ENCODE results near the gene PLEKHG7. TPM values are rescaled to one million over a fixed set of nuclear protein-coding genes. Genes with fewer than 3 reads are reported as not detected.

Gene PLEKHG7
- total and polyA plus RNA-seq, 9 of the 15 experiments (the other 6 are each of a cell fraction or from before 2014, with no cell fraction given) = 0.03 TPM; not detected in 8

DNA sequence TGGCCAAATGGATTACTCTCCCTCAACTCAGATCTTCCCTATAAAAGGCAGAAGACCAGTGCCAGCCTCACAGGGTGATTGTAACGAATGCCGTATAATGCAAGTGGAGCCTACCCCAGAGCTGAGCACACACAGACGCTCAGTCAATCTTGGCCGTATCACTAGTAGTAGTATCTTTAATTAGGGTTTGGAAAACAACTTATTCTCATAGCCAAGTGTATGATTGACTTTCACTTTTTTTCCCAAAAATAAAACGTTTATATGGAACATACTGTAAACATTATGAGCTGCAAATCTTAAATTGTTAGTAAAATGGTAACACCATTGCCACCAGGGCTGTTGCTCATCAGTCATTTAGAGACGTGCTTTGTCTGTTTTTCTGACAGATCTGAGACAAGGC, 30.4 kb downstream of the PLEKHG7 start:
- ATAC-seq = no peak
- Histone ChIP-seq H3K9ac (ENCODE audit: insufficient read depth in 1 of 2, low read depth in 2 of 2, low read length in 2 of 2) (no peak overlapping the region), H3K4me1 (replicated peaks in 1 of 2; ENCODE audit: control insufficient read depth in 2 of 2, insufficient read depth in 2 of 2, low read length in 2 of 2) (no peaks in the 10 kb centered on the region), H3K79me2 (ENCODE audit: control insufficient read depth, insufficient read depth, low read length) (no peaks in the 10 kb centered on the region), H3K9me3 (replicated peaks; ENCODE audit: control insufficient read depth, insufficient read depth, low read depth, low read length) (no peaks in the 10 kb centered on the region), H3K27ac (ENCODE audit: extremely low read depth, low read depth, low read length) (no peak overlapping the region), H3K4me2 (ENCODE audit: insufficient read depth, low read length) (no peak overlapping the region), H3K9me1 (ENCODE audit: control insufficient read depth, insufficient read depth, low read length) (no peaks in the 10 kb centered on the region), H3K36me3 (ENCODE audit: control insufficient read depth, insufficient read depth, low read length) (no peaks in the 10 kb centered on the region), H3K27me3 (ENCODE audit: control insufficient read depth in 2 of 2, insufficient read depth in 2 of 2, low read length in 2 of 2) (peaks cover 28 to 32% of the 10 kb centered on the region in 2 experiments), H3K4me3 (no peak overlapping the region), H4K20me1 (replicated peaks; ENCODE audit: control insufficient read depth, insufficient read depth, low read length) (no peaks in the 10 kb centered on the region), H2AFZ (ENCODE audit: low read depth, low read length) (no peak overlapping the region)
- in situ Hi-C loops (cut with MboI) (no loop called here), intact Hi-C loops (cut with micrococcal nuclease) (no loop called here)
- whole genome bisulfite sequencing (ENCODE audit: insufficient coverage, low coverage, missing lambda C conversion rate) = 0% methylated on average over 6 of the region's 6 CpGs
- DNase-seq (ENCODE audit: extremely low read depth in 1 of 4, low spot score in 3 of 4) = no peak
- no peak for FAIRE-seq
- POLR2A ChIA-PET = interaction anchor here (0.5 to 0.7 kb wide), 2 partner anchors 689 to 1285 kb away, joined by 4 read pairs; no protein-coding TSS in a partner anchor
- no TSS peak for BruUV-seq (replicated peaks)
- CTCF ChIA-PET (ENCODE audit: low intra/inter-chr PET ratio) = no interaction called here
- no peak for TF ChIP-seq HDAC6 (IDR thresholded peaks at IDR 0.05; ENCODE audit: low read depth, low read length)
- TF ChIP-seq, protein P1, sequence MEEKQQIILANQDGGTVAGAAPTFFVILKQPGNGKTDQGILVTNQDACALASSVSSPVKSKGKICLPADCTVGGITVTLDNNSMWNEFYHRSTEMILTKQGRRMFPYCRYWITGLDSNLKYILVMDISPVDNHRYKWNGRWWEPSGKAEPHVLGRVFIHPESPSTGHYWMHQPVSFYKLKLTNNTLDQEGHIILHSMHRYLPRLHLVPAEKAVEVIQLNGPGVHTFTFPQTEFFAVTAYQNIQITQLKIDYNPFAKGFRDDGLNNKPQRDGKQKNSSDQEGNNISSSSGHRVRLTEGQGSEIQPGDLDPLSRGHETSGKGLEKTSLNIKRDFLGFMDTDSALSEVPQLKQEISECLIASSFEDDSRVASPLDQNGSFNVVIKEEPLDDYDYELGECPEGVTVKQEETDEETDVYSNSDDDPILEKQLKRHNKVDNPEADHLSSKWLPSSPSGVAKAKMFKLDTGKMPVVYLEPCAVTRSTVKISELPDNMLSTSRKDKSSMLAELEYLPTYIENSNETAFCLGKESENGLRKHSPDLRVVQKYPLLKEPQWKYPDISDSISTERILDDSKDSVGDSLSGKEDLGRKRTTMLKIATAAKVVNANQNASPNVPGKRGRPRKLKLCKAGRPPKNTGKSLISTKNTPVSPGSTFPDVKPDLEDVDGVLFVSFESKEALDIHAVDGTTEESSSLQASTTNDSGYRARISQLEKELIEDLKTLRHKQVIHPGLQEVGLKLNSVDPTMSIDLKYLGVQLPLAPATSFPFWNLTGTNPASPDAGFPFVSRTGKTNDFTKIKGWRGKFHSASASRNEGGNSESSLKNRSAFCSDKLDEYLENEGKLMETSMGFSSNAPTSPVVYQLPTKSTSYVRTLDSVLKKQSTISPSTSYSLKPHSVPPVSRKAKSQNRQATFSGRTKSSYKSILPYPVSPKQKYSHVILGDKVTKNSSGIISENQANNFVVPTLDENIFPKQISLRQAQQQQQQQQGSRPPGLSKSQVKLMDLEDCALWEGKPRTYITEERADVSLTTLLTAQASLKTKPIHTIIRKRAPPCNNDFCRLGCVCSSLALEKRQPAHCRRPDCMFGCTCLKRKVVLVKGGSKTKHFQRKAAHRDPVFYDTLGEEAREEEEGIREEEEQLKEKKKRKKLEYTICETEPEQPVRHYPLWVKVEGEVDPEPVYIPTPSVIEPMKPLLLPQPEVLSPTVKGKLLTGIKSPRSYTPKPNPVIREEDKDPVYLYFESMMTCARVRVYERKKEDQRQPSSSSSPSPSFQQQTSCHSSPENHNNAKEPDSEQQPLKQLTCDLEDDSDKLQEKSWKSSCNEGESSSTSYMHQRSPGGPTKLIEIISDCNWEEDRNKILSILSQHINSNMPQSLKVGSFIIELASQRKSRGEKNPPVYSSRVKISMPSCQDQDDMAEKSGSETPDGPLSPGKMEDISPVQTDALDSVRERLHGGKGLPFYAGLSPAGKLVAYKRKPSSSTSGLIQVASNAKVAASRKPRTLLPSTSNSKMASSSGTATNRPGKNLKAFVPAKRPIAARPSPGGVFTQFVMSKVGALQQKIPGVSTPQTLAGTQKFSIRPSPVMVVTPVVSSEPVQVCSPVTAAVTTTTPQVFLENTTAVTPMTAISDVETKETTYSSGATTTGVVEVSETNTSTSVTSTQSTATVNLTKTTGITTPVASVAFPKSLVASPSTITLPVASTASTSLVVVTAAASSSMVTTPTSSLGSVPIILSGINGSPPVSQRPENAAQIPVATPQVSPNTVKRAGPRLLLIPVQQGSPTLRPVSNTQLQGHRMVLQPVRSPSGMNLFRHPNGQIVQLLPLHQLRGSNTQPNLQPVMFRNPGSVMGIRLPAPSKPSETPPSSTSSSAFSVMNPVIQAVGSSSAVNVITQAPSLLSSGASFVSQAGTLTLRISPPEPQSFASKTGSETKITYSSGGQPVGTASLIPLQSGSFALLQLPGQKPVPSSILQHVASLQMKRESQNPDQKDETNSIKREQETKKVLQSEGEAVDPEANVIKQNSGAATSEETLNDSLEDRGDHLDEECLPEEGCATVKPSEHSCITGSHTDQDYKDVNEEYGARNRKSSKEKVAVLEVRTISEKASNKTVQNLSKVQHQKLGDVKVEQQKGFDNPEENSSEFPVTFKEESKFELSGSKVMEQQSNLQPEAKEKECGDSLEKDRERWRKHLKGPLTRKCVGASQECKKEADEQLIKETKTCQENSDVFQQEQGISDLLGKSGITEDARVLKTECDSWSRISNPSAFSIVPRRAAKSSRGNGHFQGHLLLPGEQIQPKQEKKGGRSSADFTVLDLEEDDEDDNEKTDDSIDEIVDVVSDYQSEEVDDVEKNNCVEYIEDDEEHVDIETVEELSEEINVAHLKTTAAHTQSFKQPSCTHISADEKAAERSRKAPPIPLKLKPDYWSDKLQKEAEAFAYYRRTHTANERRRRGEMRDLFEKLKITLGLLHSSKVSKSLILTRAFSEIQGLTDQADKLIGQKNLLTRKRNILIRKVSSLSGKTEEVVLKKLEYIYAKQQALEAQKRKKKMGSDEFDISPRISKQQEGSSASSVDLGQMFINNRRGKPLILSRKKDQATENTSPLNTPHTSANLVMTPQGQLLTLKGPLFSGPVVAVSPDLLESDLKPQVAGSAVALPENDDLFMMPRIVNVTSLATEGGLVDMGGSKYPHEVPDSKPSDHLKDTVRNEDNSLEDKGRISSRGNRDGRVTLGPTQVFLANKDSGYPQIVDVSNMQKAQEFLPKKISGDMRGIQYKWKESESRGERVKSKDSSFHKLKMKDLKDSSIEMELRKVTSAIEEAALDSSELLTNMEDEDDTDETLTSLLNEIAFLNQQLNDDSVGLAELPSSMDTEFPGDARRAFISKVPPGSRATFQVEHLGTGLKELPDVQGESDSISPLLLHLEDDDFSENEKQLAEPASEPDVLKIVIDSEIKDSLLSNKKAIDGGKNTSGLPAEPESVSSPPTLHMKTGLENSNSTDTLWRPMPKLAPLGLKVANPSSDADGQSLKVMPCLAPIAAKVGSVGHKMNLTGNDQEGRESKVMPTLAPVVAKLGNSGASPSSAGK (IDR thresholded peaks at IDR 0.05) = no peak
- TF ChIP-seq DPF2 (IDR thresholded peaks at IDR 0.05) = no peak
- TF ChIP-seq, protein P2, sequence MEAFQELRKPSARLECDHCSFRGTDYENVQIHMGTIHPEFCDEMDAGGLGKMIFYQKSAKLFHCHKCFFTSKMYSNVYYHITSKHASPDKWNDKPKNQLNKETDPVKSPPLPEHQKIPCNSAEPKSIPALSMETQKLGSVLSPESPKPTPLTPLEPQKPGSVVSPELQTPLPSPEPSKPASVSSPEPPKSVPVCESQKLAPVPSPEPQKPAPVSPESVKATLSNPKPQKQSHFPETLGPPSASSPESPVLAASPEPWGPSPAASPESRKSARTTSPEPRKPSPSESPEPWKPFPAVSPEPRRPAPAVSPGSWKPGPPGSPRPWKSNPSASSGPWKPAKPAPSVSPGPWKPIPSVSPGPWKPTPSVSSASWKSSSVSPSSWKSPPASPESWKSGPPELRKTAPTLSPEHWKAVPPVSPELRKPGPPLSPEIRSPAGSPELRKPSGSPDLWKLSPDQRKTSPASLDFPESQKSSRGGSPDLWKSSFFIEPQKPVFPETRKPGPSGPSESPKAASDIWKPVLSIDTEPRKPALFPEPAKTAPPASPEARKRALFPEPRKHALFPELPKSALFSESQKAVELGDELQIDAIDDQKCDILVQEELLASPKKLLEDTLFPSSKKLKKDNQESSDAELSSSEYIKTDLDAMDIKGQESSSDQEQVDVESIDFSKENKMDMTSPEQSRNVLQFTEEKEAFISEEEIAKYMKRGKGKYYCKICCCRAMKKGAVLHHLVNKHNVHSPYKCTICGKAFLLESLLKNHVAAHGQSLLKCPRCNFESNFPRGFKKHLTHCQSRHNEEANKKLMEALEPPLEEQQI (IDR thresholded peaks at IDR 0.05) = no peak
- TF ChIP-seq OTX1 (CRISPR knock-in tag; IDR thresholded peaks at IDR 0.05) = no peak
- no peak for TF ChIP-seq TBL1XR1 (IDR thresholded peaks at IDR 0.05; ENCODE audit: low read length in 2 of 2)
- no peak for TF ChIP-seq GATAD2A (IDR thresholded peaks at IDR 0.05)
- no peak for TF ChIP-seq WHSC1 (IDR thresholded peaks at IDR 0.05; ENCODE audit: low read length)
- TF ChIP-seq POLR2A (conservative IDR thresholded peaks at IDR 0.05) = no peak
- TF ChIP-seq, protein P3, sequence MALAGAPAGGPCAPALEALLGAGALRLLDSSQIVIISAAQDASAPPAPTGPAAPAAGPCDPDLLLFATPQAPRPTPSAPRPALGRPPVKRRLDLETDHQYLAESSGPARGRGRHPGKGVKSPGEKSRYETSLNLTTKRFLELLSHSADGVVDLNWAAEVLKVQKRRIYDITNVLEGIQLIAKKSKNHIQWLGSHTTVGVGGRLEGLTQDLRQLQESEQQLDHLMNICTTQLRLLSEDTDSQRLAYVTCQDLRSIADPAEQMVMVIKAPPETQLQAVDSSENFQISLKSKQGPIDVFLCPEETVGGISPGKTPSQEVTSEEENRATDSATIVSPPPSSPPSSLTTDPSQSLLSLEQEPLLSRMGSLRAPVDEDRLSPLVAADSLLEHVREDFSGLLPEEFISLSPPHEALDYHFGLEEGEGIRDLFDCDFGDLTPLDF (CRISPR knock-in tag; IDR thresholded peaks at IDR 0.05) = no peak
